ENCODE results near the gene PUM1.

PUM1 gene

GRCh38 chr1:30919025-30919881, 146.3 kb downstream of the PUM1 start:
- peak; percentile 17 for DNase-seq

- DNase-seq: no peak
Observed at GRCh38 chr1:30916296-30916695, 149.2 kb downstream of the PUM1 start.

- no peak for DNase-seq
Observed at GRCh38 chr1:30915491-30916230, 149.9 kb downstream of the PUM1 start.

- DNase-seq: no peak
Observed at GRCh38 chr1:30914931-30915330, 150.6 kb downstream of the PUM1 start.

- DNase-seq: no peak
Observed at GRCh38 chr1:30914587-30914922, 151.0 kb downstream of the PUM1 start.

GRCh38 chr1:30912913-30913652, 152.4 kb downstream of the PUM1 start:
- no peak for DNase-seq

GRCh38 chr1:30912224-30912623, 153.3 kb downstream of the PUM1 start:
- DNase-seq: no peak

GRCh38 chr1:30911059-30911954, 154.2 kb downstream of the PUM1 start:
- peak; percentile 66 for DNase-seq

GRCh38 chr1:30909365-30910068, 156.0 kb downstream of the PUM1 start:
- DNase-seq: no peak

GRCh38 chr1:30908696-30909364, 156.7 kb downstream of the PUM1 start, which contains the start of gene SDC3:
Gene SDC3, minus strand, starts transcription at chr1:30908758. Its CDS starts 172 bp downstream, at chr1:30908586.
- no peak for DNase-seq

GRCh38 chr1:30908316-30908695, 157.2 kb downstream of the PUM1 start:
- DNase-seq: no peak

- no peak for DNase-seq
Observed at GRCh38 chr1:30907481-30908315, 157.8 kb downstream of the PUM1 start.

GRCh38 chr1:30906631-30907441, 158.7 kb downstream of the PUM1 start:
- DNase-seq: no peak

- no peak for DNase-seq
Observed at GRCh38 chr1:30905916-30906620, 159.4 kb downstream of the PUM1 start.

GRCh38 chr1:30905403-30905802, 160.1 kb downstream of the PUM1 start:
- DNase-seq: no peak

- no peak for DNase-seq
Observed at GRCh38 chr1:30904962-30905335, 160.6 kb downstream of the PUM1 start.

- DNase-seq: no peak
Observed at GRCh38 chr1:30904191-30904961, 161.1 kb downstream of the PUM1 start.

Data from SHP77 treated with DMSO at 0.1 percent for 48 hours (cell line).